ENCODE results near the gene PNP.

GRCh38 chr14:20434701-20435581 lies 34.3 kb upstream of the PNP start:
- TF ChIP-seq TAF1 (IDR thresholded peaks at IDR 0.05; ENCODE audit: borderline replicate concordance, insufficient read depth, low read length): no peak
- TF ChIP-seq REST (IDR thresholded peaks at IDR 0.05; ENCODE audit: insufficient read depth in 1 of 2, low read depth in 2 of 2, low read length in 2 of 2): no peak
